Activated CD8-positive, alpha-beta memory T cell treated with anti-CD3 and anti-CD28 coated beads for 1 hour (primary cell): Measurements from ENCODE around the gene RIPOR2.
"Not testable (repeated sequence)": the region's sequence is repeated elsewhere in the genome, so short reads cannot be mapped to it uniquely, and the experiment has no call there.

ENCODE experiments used
- DNase-seq, 2 donors: peaks; one replicate each; pipeline ENCODE4 v3.0.0-alpha.2; 2020; ENCODE audit warnings: low read depth in 1 of 2; ENCODE audit errors: extremely low read depth in 1 of 2

Gene RIPOR2

DNA sequence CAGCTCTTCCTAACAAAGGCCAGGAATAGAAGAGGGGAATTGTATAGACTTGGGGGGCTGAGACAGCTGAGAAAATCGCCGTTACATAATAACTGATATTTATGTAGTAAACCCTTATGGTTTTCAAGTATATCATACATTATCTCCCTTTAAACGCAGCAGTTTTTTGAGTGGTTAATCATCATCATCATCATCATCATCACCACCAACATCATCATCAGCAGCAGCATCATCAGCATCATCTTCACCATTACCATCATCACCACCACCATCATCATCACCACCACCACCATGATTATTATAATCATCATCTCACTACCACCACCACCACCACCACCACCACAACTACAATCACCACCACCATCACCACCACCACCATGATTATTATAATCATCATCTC is 9.1 kb downstream of the RIPOR2 start:
- not testable (repeated sequence) for DNase-seq

DNA sequence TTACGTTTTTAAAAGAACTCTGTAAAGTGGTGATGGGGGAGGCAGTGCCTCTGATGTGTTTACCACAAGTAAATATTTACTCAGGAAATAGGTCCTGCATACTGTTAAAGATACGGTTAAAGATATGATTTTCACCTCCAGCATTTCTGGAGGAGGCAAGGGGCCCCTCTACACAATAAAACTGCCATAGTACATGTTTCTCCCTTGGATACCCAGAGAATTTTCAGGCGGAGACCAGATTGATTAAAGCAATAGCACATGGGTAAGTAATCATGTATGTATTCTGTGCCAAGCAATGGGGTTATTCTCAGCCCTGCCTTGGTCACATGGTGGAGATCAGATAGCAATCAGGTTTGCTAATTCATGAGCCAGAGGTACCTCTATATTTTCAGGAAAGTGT is 9.6 kb downstream of the RIPOR2 start:
- DNase-seq: no peak

DNA sequence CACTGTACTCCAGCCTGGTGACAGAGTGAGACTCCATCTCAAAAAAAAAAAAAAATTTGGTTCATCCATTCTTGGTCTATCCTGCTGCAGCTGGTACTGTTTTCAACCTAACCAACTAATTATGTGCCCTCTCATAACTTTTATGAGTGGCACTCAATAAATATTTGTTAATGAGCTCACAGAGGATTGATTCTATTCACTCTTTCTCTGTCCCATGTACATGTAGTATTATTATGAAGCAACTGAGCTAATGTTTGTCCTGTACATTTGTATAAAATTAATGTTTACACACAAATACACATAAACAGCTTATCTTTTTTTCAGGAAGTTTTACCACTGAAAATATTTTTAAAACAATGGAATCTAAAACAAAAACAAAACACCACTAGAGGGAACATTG is 10.1 kb downstream of the RIPOR2 start:
- DNase-seq: no peak

DNA sequence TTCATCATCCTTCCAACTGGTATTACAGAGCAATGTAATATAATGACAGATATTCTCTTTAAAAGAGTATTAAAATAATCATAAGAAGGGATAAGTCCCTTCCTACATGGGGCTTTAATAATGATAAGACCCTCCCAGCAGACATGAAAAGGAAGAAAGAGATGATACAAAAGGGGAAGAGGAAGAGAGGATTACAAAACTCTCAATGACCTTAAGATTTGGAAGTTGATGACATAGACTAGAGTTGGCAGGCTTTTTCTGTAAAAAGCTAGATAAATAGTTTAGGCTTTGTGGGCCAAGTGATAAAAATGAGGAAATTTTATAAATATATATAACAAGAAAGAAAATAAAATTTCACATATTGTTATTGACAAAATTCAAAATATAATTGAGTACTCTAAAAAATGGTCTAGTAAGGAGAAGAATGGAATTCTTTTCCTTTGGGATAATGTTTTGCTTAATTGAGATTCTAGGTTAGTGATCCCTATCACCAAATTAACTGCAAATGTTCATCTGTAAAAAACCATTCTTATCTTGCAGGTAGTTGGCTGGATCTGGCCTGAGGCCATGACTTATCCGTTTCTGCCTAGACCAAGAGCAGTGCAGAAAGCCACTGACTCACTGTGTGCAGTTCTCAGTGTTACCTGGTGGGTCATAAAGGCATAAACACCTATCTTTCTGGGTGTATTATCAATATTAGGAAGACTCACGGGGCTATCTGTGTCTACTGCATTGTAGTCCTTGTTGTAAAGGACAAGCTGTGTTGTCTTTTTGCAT is 11.0 kb downstream of the RIPOR2 start:
- no peak for DNase-seq

DNA sequence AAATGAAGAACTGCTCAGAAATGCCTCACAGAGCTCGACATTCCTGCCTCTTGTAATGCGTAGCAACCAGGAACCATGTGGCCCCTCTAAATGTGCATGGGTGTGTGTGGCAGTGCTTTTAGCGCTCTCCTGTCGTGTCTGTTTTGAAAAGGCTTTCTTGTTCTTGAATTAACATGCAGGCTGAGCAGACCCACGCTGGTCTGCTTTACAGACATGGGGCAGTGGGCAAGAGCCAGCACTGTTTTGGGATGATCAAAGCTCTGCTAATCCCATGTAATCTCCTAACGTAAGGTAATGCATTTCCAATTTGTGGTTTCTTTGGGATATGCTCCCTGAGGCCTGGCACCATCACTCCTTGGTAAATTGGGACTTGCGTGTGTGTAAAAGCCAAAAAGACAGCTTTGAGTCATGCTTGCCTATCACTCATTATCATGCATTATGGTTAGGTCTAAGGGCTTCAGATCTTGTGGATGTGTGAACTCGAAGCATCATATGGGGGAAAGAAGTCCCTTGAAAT is 11.8 kb downstream of the RIPOR2 start:
- DNase-seq: no peak

DNA sequence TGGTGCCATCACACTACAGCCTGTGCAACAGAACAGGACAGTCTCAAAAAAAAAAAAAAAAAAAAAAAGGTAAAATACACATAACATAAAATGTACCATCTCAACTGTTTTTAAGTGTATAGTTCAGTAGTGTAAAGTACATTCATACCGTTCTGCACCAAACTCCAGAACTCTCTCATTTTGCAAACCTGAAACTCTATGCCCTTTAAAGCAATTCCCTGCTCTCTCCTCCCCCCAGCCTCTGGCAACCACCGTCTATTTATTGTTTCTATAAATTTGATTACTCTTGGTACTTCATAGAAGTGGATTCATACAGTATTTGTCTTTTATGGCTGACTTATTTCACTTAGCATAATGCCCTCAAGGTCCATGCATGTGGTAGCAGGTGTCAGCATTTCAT is 12.9 kb downstream of the RIPOR2 start:
- no peak for DNase-seq

DNA sequence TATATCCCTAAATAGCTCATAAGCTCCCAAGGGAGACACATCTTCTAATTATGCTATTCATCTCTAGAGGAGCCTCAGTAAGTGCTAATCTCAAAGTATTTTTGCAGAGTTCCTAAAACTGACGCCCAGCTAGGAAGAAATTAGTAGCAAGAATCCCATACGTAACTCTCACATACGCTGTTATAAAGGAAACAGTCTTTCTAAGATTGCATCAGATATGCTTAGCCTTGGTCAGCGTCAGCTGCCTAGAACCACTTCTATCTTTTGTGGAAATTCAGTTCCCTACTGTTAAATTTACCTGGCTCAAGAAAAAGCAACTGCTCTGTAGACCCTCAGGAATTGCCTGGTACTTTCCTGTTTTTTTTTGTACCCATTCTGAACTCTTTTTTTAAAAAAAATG is 13.6 kb downstream of the RIPOR2 start:
- no peak for DNase-seq

DNA sequence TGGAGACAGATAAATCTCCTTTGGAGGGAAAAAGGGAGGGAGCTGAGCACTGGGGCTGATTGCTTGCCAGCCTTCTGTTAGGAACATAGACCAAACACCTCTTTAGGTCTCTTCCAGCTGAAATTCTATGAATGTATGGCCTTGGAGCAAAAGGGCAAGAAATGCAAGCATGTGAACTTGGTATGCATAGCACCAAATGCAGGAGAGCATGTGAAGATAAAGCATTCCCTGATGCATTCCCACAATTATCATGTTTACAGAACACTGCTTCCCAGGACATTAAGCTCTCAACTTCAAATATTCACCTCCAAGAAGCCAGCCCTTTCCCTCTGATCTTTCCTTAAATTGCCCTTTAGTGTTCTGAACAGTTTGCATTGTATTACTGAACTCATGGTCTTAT is 15.6 kb downstream of the RIPOR2 start:
- no peak for DNase-seq

DNA sequence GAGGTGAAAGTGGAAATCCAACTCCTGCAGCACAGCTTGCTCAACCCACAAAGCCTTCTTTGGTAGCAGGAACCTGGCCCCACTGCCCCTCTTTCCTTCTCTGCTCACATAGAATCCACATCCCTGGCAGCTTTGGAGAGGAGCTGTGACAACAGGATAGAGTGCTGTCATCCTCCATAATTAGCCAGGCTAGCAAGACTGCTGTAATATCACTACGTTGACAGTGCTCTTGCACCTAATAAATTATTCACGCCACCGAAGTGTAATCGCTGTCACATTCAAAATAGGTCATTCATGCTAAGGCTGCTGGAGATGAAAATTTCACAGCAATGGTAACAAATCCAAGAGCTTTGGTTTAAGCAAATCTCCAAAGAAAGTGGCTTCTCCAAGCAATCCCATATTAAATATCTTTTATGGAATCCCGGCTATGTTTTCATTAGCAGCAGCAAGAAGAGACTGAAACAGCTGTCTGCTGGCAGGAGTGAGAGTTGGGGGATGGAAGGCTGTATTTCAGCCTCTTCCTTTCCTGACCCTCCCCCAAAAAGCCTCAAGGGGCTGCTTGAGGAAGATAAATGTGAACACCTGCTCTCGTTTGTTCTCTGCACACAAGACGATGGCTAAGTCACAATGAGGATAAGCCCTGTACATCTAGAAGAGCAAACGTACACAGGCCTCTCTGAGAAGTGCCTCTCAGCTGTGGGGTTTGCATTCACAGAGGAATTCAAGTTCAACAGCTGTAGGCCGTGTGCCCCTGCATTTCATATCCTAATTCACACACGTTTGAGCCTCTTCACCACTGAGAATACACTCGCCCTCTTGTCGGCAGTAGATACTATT is 16.5 kb downstream of the RIPOR2 start:
- DNase-seq: no peak

DNA sequence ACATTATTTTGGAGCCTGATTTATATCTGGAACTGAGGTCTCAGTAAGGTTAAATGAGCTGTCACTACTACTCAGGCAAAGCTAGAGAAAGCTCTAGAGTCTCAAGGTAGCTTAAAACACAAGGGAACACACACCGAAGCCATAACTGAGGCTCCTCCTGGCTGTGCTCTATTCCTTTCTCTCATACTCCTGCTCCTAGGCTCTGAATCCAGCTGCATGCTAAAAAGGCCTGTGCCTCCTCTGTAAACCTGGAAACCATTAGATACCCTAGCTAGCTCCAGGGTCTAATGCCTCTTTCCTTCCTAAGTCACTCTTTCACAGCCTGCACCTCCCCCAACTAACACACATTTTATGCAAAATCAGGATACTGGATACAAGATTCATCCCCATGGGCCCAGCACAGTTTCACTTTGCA is 17.1 kb downstream of the RIPOR2 start:
- no peak for DNase-seq

DNA sequence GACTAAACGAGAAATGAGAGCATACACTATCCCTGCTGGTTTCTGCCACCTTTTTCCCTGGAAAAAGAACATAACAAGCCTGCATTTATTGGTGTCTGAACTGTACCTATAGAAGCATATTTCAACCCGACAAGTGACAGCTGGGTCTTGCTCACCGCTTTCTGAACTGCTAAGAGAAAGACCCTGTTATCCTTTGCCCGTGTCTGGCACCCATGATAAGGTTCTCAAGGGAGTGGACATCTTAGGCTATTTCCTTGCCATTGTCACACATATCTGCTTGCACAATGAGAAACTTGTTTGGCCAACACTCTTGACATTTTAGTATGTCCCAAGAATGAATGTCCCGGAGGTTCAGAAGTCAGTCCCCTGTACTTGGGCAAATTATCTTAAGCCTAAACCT is 19.3 kb downstream of the RIPOR2 start:
- DNase-seq: no peak

DNA sequence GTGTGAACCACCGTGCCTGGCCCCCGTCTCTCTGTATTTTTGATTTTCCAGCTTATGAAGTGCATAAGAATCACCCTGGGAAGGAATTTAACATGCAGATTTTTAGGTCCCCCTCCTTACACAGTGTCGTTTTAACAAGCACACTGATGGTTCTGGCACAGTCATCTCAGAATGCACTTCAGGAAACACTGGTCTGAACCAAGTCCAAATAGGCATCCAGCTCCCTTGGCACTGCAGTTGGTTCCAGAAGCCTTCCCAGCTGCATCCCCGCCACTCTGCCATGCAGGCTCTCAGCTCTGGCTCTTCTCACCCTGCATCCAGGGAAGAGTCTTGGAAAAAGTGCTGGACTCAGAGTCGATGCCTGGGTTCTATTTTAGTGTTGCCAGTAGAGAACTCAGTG is 20.1 kb downstream of the RIPOR2 start:
- DNase-seq: no peak

DNA sequence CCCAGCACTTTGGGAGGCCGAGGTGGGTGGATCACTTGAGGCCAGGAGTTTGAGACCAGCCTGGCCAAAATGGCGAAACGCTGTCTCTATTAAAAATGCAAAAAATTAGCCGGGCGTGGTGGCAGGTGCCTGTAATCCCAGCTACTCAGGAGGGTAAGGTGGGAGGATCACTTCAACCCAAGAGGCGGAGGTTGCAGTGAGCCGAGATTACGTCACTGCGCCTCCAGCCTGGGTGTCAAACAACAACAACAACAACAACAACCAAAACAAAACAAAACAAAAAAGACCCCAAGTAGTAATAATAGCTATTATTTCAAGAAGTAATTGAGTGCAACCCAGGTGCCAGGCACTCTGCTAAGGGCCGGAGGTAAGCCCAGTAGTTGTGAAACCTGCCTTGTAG is 21.7 kb downstream of the RIPOR2 start:
- DNase-seq: not testable (repeated sequence)

DNA sequence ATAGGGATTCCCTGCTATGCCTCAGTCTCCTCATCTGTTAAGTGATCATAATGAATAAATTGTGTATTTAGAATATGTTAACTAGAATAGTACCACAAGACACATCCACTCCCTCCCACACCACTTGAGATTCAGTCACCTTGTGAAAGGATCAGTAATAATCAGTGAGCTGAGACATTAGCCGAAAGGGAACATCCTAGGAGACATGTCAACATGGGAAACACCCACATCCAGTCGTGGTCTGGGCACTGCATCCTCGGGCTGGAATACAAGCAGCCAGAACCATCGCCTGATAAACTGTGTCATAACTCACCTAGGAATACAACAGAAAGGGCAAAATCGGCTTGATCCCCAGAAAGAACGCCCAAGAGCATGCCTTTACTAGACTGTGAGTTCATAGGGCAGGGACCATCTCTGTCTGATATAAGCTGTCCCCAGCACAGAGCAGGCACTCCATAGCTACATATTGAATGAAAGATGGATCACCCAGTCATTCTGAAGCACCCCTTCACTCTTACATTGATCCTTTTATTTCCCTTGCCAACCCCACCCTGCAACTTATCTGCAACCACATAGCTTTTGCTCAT is 23.9 kb downstream of the RIPOR2 start:
- DNase-seq: no peak

DNA sequence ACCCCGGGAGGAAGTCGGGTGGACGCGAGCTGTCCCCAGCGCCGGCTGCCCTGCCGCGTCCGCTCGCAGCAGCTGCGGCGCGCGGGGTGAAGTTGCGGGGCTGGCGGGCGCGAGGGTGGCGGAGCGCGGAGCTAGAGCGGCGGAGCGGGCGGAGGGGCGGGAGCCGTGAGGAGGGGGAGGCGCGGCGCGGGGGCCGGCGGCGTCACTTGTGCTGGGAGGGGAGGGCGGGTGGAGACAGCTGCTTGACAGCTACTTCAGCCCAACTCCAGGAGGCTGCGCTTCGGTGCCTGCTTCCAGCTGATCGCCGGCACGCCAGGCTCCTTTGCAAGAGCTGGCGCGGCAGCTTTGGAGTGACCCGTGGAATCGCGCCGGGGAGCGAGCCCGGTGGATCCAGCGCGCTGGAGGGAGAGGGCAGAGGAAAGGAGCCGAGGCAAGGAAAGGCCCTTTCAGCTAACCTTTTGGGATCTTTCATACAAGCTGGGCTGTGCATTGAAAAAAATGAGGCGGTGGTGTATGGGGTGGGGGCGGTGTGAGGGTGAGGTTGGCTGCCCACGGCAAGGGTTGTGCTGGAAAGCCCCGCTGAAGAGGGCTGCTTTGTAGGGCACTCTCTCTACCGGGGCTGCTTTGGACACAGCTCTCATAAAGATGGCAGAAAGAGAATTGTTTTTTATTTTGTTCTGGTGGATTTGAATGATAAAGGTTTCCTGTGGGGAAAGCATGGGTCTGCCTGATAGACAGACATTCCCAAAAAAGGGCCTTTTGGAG is 24.6 kb downstream of the RIPOR2 start:
- peak in 1 of 2 donors; percentile 29 for DNase-seq

DNA sequence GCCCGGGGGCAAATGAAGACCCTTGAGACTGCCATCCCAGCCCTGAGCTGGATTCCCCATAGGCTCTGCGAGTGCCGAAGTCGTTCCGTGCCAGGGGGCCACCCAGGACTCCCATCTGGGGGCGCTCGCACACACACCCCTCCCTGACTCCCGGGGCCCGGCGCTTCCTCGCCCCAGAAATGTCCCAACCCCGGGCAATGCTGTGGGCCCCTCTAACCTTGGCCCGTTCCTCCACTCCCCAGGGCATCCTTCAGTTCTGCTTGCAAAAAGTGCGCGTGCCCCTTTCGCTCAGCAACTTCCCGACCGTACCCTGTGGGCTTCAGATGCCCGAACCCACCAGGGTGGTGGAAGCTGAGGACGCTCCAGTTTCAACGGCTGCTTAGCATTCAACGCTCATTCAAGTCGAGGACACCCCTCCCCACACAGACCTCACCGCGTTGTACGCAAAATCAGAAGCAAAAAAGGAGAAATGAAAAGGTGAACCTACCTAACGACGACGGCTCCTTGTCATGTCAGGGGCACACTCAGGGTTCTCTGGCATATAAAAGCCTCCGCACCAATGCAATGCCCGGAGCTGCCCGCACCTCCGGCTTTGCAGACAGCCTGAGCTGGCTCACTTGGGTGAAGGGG is 25.3 kb downstream of the RIPOR2 start:
- DNase-seq: no peak

DNA sequence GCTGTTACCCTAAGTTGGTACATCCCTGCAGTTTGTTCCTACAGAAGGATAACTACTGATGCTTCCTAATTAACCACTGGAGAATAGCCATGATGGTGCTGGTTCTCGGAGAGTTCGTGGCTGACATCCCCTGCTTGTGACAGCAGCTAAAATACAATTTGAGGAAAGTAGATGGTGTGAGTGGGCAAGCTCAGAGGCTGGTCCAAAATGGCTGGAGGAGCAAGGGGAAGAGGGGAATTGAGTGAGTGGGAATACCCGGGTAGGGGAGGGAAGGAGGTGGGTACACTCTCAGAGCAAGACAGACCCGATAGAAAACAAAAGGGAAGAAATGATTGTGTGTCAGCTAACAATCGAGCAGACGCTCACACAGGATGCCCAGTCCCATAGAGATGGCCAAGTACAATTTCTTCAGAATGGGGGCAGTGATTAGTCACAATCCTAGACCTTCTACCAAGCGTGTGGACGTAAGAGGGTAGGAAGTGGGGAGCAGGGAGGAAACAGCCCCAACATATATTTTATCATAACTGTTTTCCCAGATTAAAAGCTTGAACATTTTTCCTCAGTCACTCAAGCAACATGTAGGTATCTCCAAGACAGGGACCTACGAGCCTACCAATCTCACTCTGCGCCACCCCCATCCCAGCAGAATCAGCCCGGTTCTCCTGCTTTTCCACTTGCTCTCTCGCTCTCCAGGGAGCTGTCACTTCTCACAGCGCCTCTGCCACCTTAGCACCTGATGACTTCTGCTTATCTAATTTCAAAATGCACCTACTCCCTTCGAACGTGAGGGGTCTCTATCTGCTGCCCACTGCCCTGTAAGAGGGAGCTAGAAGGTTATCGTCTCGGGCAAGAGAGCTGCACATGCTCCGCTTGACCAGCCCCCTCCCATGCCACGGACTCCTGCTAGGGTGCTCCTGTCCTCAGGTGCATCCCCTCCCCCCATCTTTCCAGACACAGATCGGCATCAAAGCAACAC is 26.2 kb downstream of the RIPOR2 start:
- no peak for DNase-seq

DNA sequence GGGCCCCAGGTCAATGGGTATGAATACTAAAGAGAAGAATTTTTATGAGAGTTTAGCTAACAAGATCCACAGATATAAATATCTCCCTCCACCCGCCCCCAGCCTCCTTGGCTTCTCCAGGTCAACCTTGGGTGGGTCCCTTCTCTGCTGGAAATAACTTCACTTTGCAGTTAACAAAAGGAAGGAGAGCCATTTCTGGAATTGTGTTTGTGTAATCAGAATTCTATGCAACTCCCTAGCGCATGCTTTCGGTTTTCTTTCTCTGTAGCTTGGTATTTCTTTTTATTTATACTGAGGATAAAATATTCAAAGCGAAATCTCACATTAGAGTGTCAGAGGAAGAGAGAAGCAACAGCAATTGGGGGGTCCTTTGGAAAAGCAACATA is 27.1 kb downstream of the RIPOR2 start:
- DNase-seq: no peak

DNA sequence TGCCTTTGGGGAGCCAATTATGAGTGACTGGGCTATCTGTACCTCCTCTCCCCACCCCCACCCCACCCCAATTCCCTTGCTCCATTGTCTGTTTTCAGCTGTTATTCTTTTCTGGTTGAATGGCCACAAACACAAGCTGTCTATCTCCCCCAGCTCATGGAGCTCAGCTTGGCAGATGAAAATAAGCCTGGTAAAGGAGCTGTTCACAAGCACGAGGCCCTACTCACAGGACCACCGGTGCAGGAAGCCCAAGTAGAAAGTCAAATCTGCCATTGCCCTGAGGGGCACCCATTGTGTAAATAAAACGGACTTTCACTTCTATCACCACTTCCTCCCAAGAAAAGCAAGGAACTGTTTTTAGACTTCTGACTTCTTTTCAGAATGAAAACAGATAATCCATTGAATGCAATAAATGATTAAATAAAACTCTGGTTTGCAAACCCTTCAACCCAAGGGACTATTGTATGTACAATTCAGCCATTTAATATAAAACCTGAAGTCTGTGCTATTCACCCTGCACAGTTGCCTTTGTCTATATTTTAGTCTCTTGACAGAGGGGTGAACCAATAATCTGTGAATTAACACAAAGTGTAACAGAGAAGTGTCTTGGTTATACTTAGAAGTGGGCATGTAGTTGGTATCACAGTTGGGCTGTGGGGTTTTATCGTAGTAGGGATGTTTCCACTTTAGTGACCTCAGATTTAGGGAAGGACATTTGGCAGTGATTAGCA is 27.7 kb downstream of the RIPOR2 start:
- no peak for DNase-seq
